GM12878 (cell line): ENCODE results near the gene PAX9.

Source experiments
- BCL11A ChIP-seq: IDR thresholded peaks from 2 replicates; pipeline ENCODE4 v1.6.1; 2011; ENCODE audit warnings: low read depth, low read length
- LARP7 ChIP-seq: fragments of 450-650 bp; IDR thresholded peaks from 2 replicates; pipeline ENCODE4 v1.6.1; 2017; ENCODE audit warnings: mild to moderate bottlenecking
- TCF12 ChIP-seq: IDR thresholded peaks from 2 replicates; pipeline ENCODE4 v1.6.1; 2011; ENCODE audit warnings: low read depth, mild to moderate bottlenecking, low read length
- YY1 ChIP-seq: IDR thresholded peaks from 2 replicates; pipeline ENCODE4 v1.6.1; 2011; ENCODE audit warnings: low read depth, mild to moderate bottlenecking, low read length

- TF ChIP-seq LARP7 (no peak), BCL11A (no peak), YY1 (no peak), TCF12 (no peak)
These were observed 5.5 kb upstream of the PAX9 start for GRCh38 chr14:36655963-36656686.
